ENCODE results near the gene RBM20. TPM values are rescaled to one million over a fixed set of nuclear protein-coding genes. Genes with fewer than 3 reads are reported as not detected.

The RBM20 gene
- total and polyA plus RNA-seq, 2 experiments from 2014 or later: 0.05 to 0.17 TPM

- DNase-seq (ENCODE audit: low spot score) (no peak), ATAC-seq (no peak)
- Mint-ChIP-seq H3K27me3 (ENCODE audit: insufficient read depth, low read depth, poor library complexity) (no peaks in the 10 kb centered on the region), H3K27ac (no peak overlapping the region), H3K4me3 (no peak overlapping the region), H3K36me3 (ENCODE audit: low read depth) (peaks cover 67% of the 10 kb centered on the region), H3K9me3 (no peaks in the 10 kb centered on the region), H3K4me1 (no peaks in the 10 kb centered on the region)
- Histone ChIP-seq H3K4me1 (ENCODE audit: insufficient read depth) (no peaks in the 10 kb centered on the region), H3K27me3 (ENCODE audit: insufficient read depth) (no peaks in the 10 kb centered on the region), H3F3A (replicated peaks; ENCODE audit: low read depth) (0 out of 2 replicates have a peak, but pooled peaks cover 3% of the 10 kb centered on the region), H4K20me1 (replicated peaks; ENCODE audit: insufficient read depth) (no peaks in the 10 kb centered on the region), H3K36me3 (ENCODE audit: insufficient read depth) (peaks cover 51% of the 10 kb centered on the region), H2AFZ (no peak overlapping the region), H3K9me2 (ENCODE audit: insufficient read depth) (no peaks in the 10 kb centered on the region), H3K27ac (ENCODE audit: low read depth) (no peak overlapping the region), H3K79me2 (replicated peaks; ENCODE audit: insufficient read depth) (no peaks in the 10 kb centered on the region), H3K4me2 (no peak overlapping the region), H3K4me3 (no peak overlapping the region)
- no peak for TF ChIP-seq ZNF462 (CRISPR knock-in tag; IDR thresholded peaks at IDR 0.05)
- no peak for TF ChIP-seq NANOG (IDR thresholded peaks at IDR 0.05; ENCODE audit: borderline replicate concordance)
- TF ChIP-seq CREB1 (CRISPR knock-in tag; IDR thresholded peaks at IDR 0.05; ENCODE audit: low read depth): no peak
- TF ChIP-seq CTCF (conservative IDR thresholded peaks at IDR 0.05; ENCODE audit: low read depth in 2 of 2): no peak
These were observed 42.6 kb upstream of the RBM20 start for GRCh38 chr10:110601581-110601980.

- H3K4me3 Mint-ChIP-seq: no peak overlapping the region
- TF ChIP-seq STAT1 (IDR thresholded peaks at IDR 0.05; ENCODE audit: unreplicated experiment) (no peak), ZNF331 (CRISPR knock-in tag; IDR thresholded peaks at IDR 0.05; ENCODE audit: low read depth) (no peak)
These were observed 36.0 kb upstream of the RBM20 start for GRCh38 chr10:110608087-110608486.

More at GRCh38 chr10:110608087-110608486, 36.0 kb upstream of the RBM20 start:
- Histone ChIP-seq H3K27ac (ENCODE audit: low read depth) (no peak overlapping the region), H3K4me1 (ENCODE audit: insufficient read depth) (peaks cover 17% of the 10 kb centered on the region), H4K20me1 (replicated peaks; ENCODE audit: insufficient read depth) (no peaks in the 10 kb centered on the region), H3F3A (replicated peaks; ENCODE audit: low read depth) (no peaks in the 10 kb centered on the region; the same call in 1 of the 2 replicates), H3K9me2 (ENCODE audit: insufficient read depth) (no peaks in the 10 kb centered on the region), H3K4me3 (no peak overlapping the region), H3K27me3 (ENCODE audit: insufficient read depth) (no peaks in the 10 kb centered on the region), H3K4me2 (no peak overlapping the region), H2AFZ (no peak overlapping the region), H3K36me3 (ENCODE audit: insufficient read depth) (peaks cover 16% of the 10 kb centered on the region; the same call in 1 of the 2 replicates), H3K79me2 (replicated peaks; ENCODE audit: insufficient read depth) (no peaks in the 10 kb centered on the region)
- no peaks in the 10 kb centered on the region for H3K27me3 Mint-ChIP-seq (ENCODE audit: insufficient read depth, low read depth, poor library complexity)
- peaks cover 23% of the 10 kb centered on the region for H3K36me3 Mint-ChIP-seq (ENCODE audit: low read depth)
- DNase-seq (ENCODE audit: low spot score): no peak
- ATAC-seq: no peak
- H3K27ac Mint-ChIP-seq: no peak overlapping the region
- no peaks in the 10 kb centered on the region for H3K9me3 Mint-ChIP-seq
- H3K4me1 Mint-ChIP-seq: peaks cover 21% of the 10 kb centered on the region

All from GM23338 (cell line).